Liver (tissue), 3 donors: ENCODE measurements around the gene TTC24.

Experiments used
- CTCF ChIP-seq: fragments of 150-350 bp; IDR thresholded peaks from 2 replicates; pipeline ENCODE4 v1.5.1; 2017; ENCODE audit warnings: improper control_type of control experiment, low read depth, low read length; ENCODE audit not compliant: missing input control
- FOXA1 ChIP-seq: IDR thresholded peaks from 2 replicates; pipeline ENCODE4 v1.6.1; 2016; ENCODE audit warnings: antibody characterized with exemption
- REST ChIP-seq: IDR thresholded peaks from 2 replicates; pipeline ENCODE4 v1.6.1; 2016; ENCODE audit warnings: antibody characterized with exemption, mild to moderate bottlenecking
- TAF1 ChIP-seq: conservative IDR thresholded peaks from 2 replicates; pipeline ENCODE4 v1.6.1; 2016; ENCODE audit warnings: antibody characterized with exemption, mild to moderate bottlenecking
- donor health status: healthy.
- donor health status: healthy.

GRCh38 chr1:156547434-156547833 is 32.1 kb upstream of the TTC24 start:
- TF ChIP-seq REST = no peak
- no peak for TF ChIP-seq CTCF
- no peak for TF ChIP-seq TAF1
- no peak for TF ChIP-seq FOXA1
